ENCODE data around the gene ZNF573.
"Not testable (repeated sequence)": the region's sequence is repeated elsewhere in the genome, so short reads cannot be mapped to it uniquely, and the experiment has no call there.

ZNF573 gene

GRCh38 chr19:37779127-37780005 is at the start of gene ZNF573:
Gene ZNF573 (minus strand): TSS chr19:37779586. CDS start chr19:37773729, 5,857 bp downstream.
- DNase-seq = peak; percentile 55

- DNase-seq = no peak
Measured at GRCh38 chr19:37817180-37817981, 38.0 kb upstream of the ZNF573 start.

GRCh38 chr19:37815611-37816010 is 36.2 kb upstream of the ZNF573 start:
- not testable (repeated sequence) for DNase-seq

- DNase-seq = no peak
Measured at GRCh38 chr19:37813340-37813739, 34.0 kb upstream of the ZNF573 start.

GRCh38 chr19:37809366-37809765 is 30.0 kb upstream of the ZNF573 start:
- DNase-seq = no peak

- no peak for DNase-seq
Measured at GRCh38 chr19:37803249-37803840, 24.0 kb upstream of the ZNF573 start.

- DNase-seq = no peak
Measured at GRCh38 chr19:37790244-37790925, 11.0 kb upstream of the ZNF573 start.

- DNase-seq = no peak
Measured at GRCh38 chr19:37778613-37779126, 716 bp downstream of the ZNF573 start.

GRCh38 chr19:37770985-37771384 is 8.4 kb downstream of the ZNF573 start:
- no peak for DNase-seq

GRCh38 chr19:37763488-37763887 is 15.9 kb downstream of the ZNF573 start:
- DNase-seq = no peak

GRCh38 chr19:37757683-37758082 is 21.7 kb downstream of the ZNF573 start:
- not testable (repeated sequence) for DNase-seq

- no peak for DNase-seq
Measured at GRCh38 chr19:37738371-37738770, 41.0 kb downstream of the ZNF573 start.

- no peak for DNase-seq
Measured at GRCh38 chr19:37725181-37725580, 54.2 kb downstream of the ZNF573 start.

- DNase-seq = no peak
Measured at GRCh38 chr19:37719927-37720265, 59.5 kb downstream of the ZNF573 start.

GRCh38 chr19:37719111-37719926 is 60.1 kb downstream of the ZNF573 start, which contains the start of gene ZNF607:
Gene ZNF607 (minus strand): TSS chr19:37719761. CDS start chr19:37711618, 8,143 bp downstream.
- DNase-seq = no peak

- DNase-seq = no peak
Measured at GRCh38 chr19:37718304-37718703, 61.1 kb downstream of the ZNF573 start.

GRCh38 chr19:37716140-37716539 is 63.2 kb downstream of the ZNF573 start:
- DNase-seq = no peak

GRCh38 chr19:37706052-37706605 is 73.3 kb downstream of the ZNF573 start:
- no peak for DNase-seq

- DNase-seq = no peak
Measured at GRCh38 chr19:37699057-37699456, 80.3 kb downstream of the ZNF573 start.

- no peak for DNase-seq
Measured at GRCh38 chr19:37698216-37698615, 81.2 kb downstream of the ZNF573 start.

GRCh38 chr19:37695144-37695899 is 84.1 kb downstream of the ZNF573 start:
- DNase-seq = no peak

All from DMS153 (cell line).